HG03108 (cell line): ENCODE data around the gene ZNF408.
"Not testable (repeated sequence)": the region's sequence is repeated elsewhere in the genome, so short reads cannot be mapped to it uniquely, and the experiment has no call there.

Experiments used
- ATAC-seq: cut with Tn5 transposase; IDR thresholded peaks from one replicate; pipeline ENCODE4 v1.9.1; 2021; ENCODE audit warnings: moderate library complexity; ENCODE audit not compliant: unreplicated experiment

Gene ZNF408

DNA sequence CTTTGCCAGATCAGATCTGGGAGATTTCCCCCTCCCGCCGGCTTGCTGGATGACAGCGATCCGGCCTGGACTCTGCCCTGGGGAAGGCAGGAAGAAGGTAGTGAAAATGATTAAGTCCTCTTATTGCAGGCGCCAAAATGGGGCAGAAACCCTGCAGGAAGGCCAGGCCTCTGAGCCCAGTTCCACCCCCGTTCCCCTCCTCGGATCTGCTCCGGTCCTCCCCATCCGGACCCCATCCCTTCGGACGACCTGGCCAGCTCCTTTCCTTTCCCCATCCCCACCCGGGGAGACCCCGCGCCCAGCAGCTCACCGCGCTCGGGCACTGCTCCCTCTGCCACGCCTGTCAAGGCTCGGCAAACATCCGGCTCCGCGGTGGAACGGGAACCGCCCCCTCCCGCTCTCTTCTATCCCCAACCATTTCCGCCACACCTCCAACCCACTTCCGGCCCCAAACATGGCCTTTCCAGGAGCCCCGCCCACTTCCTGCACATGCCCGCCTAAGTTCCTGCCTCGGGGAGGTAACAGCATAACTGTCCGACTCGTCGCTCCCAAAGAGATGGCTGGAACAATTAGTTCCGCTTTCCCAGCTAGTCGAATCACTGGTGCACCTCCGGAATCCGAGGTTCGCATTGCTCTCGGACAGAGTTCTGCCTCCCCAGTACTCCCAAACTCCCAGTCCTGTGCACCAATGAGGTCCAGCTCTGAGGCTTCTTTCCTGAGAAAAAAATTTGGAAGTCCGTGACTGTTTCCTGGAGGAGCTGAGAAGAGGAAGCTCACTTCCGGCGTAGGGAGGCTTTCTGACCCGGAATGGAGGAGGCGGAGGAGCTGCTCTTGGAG lies at the start of gene ZNF408, which contains the start of gene ARHGAP1:
ZNF408 (plus strand) TSS at position 791 of the 837 bp plus-strand sequence; CDS start at position 808, 17 bp downstream.
ARHGAP1 (minus strand) TSS at position 379 of the 837 bp plus-strand sequence. CDS start 4,512 bp downstream, outside the sequence.
- ATAC-seq: peak; percentile 91

DNA sequence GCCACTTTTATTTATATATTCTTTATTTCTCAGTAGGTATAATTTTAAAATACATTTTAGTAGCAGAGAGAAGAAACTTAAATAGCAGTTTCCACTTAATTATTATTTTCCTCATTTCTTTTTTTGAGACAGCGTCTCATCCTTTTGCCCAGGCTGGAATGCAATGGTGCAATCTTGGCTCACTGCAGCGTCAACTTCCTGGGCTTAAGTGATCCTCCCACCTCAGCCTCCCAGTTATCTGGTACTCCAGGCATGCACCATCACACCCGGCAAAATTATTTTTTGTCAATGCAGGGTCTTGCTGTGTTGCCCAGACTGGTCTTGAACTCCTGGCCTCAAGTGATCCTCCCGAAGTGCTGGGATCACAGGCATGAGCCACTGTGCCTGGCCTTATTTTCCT lies 45.2 kb upstream of the ZNF408 start:
- ATAC-seq: no peak

DNA sequence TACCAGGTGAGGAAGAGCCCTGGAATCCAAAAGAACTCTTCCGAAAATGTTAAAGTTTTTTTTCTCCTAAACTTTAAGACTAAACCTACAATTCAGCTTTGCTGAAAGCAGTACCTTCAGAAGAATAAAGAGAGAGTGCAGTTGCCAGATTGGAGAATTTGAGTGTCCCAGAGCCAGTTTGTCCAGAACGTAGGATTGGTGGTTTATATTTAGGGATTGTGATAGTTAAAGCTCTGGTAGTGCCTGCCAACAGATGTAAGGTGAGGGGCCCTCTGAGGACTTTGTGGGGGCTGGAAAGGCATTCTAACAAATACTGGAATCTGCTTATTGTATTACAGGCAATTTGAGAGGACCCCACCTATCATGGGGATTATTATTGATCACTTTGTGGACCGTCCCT lies 43.6 kb upstream of the ZNF408 start:
- ATAC-seq: no peak

DNA sequence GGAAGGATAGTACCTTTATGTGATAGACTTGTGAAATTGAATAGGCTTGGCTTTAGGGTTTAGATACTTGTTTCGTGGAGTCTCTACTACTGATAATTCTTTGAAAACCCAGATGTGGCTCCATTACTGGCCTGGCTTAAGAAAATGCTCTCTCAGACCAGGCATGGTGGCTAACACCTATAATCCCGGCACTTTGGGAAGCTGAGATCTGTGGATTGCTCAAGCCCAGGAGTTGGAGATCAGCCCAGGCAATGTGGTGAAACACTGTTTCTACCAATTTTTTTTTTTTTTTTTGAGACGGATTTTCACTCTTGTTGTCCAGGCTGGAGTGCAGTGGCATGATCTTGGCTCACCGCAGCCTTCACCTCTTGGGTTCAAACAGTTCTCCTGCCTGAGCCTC lies 42.6 kb upstream of the ZNF408 start:
- no peak for ATAC-seq

DNA sequence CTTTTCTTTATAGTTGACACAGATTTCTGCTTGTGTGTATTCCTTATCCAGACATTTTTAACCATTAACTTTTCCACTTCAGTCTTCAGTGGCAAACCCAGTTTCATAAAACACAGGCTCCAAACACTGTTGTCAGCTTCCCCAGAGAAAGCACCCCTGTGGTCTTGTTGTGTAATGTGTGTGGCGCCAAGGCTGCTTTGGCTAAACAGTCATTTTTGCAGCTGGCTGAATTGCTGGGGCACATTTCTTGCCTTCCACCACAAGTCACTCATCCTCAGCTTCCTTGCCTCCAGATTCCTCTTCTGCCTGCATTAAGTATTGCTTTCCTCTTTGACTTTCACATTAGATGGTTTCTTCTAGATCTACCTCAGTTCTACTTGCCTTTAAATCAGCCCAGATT lies 40.9 kb upstream of the ZNF408 start:
- no peak for ATAC-seq

DNA sequence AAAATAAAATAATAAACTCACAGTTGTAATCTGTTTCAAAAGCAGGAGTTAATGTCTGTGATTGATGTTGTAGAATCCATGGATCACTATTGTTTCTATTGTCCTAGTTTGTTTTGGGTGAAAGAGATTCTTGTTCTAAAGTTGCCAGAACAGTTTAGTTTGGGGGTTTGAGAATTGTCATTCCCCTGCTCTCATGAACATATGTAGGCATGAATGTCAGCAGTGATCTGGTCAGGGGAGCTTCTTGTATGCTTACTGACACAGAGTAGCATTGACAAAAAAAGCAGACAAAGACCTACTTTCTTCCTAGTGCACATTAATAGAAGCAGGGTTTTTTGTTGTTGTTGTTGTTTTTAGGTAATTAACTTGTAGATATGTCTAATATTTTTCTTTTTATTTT lies 39.0 kb upstream of the ZNF408 start:
- ATAC-seq: no peak

DNA sequence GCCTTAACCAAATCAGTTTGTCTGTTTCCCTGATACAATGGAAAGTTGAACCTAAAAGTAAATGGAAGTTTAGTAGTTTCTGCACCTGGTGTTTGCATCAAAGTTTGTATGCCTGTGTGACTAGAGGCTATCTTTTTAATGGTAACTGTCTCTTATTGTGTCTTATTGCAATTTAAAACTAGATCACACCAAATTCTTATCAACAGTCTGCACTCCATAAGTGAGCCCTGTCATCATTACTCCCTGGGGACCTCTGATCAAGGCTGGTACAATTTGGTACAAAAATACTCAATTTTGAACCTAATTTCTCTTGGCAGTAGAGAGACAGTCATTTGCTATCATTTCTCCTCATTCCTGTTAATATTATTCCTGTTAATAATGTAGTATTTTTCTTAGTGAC lies 38.5 kb upstream of the ZNF408 start:
- no peak for ATAC-seq

DNA sequence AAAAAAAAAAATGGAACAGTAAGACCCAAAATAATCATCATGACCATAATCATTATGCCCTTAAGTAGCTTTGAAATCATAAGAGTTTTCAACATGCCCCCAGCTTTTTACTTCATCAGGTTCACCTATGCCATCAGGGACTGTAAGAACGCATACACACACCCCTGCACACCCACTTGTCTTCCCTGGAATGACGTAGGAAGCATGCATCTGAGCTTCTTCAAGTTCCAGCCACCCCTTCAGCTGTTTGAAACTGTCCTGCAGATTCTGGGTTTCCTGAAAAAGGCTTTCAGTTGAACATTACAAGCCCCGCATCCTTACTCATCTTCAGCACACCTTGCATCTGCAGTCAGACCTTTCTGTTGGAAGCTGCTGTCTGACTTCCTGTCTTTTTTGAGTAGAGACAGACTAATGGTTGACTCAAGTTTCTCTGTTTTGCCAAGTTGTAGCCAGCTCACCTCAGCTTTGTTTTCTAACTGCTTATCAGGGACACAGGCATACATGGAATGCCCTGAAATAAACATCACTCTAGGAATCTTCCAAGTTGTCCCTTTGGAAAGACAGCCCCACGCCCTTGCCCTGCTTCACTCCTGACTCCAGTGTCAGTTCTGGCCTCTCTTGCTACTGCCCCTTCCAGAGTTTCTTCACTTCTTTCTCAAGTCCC lies 37.4 kb upstream of the ZNF408 start:
- no peak for ATAC-seq

DNA sequence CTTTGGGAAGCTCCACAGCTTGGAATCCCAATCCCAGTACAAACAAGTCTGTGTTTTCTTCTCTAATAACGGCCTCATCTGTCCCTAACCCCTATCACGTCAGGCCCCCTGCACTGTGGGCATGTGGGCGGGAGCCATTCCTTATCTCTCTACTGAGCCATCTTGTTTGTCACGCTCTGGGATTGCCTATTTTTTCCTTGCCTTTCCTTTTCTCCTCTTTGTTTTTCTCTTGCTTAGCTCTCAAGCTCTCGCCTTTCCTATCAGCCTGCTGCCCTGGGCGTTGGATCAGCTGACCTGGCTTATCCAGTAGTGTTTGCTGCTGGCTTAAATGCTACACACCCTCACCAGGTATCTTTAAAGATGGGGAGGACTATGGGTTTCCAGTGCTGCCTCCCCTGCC lies 36.2 kb upstream of the ZNF408 start:
- no peak for ATAC-seq

DNA sequence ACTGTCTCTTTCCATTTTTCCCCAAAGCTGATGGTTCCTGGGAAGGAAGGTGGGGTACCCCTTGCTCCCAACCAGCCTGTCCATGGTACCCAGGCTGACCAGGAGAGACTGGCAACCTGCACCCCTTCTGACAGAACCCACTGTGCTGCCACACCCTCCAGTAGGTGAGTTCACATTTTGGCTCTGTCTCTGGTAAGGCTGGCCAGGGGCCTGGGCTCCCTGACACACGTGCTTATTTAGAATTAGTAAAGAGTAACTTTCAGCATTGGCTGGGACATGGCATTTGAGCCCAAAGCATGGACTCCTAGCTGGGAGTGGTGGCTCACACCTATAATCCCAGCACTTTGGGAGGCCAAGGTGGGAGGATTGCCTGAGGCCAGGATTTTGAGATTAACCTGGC lies 35.5 kb upstream of the ZNF408 start:
- ATAC-seq: no peak

DNA sequence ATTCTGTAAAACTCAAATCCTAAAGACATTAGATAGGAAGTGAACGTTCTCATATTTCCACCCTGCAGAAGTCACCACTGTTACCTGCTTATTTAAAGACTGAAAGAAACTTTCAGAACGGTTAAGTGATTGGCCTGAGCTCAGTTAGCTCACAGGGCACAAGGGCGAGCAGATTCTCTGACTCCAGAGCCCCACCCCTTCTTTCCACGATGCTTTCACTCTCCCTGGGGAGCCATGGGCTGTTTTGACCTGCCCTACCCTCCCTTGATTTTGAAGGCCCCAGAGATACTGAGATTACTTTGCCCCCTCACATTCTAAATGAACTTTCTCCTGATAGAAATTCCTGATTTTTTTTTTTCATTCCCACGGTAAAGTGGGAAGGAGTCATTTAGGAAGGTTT lies 34.3 kb upstream of the ZNF408 start:
- no peak for ATAC-seq

DNA sequence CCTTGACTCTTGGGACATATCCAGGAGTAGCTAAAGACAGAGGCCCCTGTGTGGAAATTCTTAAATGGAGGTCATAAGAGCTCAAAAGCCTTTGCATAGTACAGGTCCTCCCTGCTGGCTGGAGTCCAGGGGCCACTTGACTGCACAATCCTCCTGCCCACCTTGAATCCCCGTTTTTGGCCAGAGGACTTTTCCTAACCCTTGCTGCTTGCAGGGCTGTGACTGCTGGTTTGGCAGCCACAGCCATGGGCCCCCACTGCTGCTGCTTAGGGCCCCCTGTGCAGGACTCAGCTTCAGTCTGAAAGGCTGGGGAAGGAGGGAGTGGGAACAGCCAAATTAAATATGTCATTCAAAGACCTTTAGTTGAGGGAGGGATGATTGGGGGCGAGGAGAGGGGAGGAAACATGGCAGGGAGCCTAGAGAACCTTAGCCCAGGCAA lies 33.8 kb upstream of the ZNF408 start:
- no peak for ATAC-seq

DNA sequence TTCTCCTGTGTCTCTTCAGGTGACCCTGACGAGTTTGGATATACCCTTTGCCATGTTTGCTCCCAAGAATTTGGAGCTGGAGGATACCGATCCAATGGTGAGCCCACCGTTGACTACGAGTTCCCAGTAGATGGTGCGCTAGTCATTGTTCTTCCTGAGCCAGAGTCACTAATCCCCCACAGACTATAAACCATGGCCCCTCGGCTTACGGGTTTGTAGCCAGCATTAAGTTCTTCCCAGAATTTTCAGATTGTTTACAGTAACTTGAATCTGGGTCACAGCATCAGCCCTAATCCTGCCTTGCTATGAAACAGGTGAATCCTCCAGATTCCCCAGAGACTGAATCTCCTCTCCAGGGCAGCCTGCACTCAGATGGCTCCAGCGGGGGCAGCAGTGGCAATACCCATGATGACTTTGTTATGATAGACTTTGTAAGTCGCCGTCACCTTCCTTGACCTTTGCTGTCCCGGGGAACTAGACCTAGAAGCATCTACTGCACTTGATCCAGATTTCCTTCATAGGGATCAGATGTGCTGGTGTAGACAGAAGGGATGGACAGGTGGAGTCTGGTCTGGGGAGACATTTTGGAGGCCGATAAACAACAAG lies 32.2 kb upstream of the ZNF408 start:
- no peak for ATAC-seq

DNA sequence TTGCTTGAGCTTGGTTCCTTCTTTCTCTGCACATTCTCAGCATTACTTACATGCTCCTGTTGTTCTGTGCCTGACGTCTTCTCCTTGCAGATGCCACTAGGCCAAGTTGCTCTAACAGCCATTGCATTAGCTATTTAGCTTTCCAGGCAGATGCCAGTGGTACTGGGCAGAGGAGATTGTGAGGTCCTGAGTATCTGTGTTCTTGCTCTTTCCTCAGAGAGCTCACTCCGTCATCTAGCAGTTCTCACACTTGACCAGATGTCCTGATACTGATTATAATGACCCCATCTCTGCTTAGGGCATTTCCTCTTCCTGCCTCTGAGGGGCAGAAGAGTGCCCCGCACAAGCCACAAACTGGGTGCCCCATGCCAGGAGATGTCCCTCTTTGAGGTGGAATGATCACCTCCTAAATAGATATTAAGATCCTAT lies 31.1 kb upstream of the ZNF408 start:
- ATAC-seq: no peak

DNA sequence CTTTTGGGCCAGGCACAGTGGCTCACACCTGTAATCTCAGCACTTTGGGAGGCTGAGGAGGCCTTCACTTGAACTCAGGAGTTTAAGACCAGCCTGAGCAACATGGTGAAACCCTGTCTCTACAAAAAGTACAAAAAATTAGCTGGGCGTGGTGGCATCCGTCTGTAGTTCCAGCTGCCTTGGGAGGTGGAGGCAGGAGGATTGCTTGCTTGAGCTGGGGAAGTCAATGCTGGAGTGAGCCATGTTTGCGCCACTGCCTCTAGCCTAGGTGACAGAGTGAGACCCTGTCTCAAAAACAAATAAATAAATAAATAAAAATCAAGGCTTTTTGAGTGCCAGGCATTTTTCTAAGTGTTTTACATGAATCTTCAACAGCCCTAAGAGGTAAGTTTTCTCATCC lies 30.3 kb upstream of the ZNF408 start:
- not testable (repeated sequence) for ATAC-seq

DNA sequence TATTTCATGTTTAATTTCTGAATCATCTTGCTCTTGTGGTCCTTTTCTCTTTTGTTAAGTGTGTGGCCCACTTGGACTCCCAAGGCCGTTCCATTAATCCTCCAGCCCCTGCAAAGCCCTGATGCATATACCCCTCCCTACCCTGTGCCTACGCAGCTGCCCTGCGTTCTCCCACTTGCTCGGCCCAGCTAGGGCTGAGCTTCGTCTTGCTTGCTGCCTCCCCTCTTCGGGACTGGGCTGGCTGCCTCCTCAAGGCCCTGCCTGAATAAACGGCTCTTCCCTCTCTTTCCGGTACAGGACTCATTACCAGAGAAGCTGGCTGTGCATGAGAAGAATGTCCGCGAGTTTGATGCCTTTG lies 28.9 kb upstream of the ZNF408 start:
- no peak for ATAC-seq

DNA sequence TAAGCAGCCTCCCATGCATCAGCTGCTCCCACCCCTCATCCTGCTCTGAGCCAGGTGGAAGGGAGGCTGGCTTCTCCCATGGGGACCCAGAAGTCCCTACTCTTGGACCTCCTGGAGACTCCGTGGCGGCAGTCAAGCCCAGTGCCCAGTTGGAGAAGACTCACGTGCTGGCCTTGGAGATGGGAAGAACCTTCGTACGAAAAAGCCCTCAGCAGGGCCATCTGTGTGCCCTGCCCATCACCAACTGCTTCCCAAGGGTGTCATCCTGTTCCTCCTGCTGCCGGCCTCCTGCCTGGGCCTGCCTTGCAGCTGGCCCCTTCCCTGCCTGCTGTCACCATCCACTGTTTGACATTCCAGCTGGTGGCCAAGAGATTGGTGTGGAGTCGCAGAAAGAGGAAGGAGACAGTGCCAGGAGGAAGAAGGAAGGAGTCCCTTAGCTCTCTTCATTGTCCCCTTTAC lies 28.4 kb upstream of the ZNF408 start:
- no peak for ATAC-seq

DNA sequence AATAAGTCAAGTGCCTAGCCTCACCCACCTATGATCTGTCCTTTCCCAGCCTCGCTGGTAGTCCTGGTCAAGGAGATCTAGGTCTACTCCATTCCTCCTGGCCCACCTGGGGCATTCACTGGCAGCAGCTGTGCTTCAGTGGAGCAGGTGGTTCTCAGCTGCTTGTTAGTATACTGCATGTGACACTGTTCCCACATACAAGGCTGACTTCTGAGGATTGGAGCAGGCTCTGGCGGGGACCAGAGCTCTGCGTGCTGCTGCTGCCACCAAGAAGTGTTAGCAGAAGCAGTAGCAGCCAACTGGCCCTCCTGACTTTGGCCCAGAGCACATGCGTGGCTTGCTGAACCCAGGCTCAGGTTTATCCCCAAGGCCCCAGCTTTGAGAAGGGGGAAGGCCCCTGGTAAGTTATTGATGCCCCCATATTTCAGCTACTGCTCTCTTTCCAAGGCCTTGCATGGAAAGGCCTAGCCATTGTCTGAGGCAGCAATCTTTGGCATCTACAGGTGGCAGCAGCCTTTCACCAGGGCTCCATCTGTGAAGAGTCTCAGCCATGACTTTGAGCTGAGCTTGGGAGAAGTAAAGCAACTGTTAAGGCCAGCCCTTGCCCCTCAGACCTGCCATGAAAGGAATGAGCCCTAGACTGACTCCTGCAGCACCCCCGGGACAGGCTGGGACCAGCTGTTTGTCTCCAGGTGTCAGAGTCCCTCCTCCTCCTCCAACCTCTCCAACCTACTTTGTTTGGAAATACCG lies 26.9 kb upstream of the ZNF408 start:
- ATAC-seq: no peak

DNA sequence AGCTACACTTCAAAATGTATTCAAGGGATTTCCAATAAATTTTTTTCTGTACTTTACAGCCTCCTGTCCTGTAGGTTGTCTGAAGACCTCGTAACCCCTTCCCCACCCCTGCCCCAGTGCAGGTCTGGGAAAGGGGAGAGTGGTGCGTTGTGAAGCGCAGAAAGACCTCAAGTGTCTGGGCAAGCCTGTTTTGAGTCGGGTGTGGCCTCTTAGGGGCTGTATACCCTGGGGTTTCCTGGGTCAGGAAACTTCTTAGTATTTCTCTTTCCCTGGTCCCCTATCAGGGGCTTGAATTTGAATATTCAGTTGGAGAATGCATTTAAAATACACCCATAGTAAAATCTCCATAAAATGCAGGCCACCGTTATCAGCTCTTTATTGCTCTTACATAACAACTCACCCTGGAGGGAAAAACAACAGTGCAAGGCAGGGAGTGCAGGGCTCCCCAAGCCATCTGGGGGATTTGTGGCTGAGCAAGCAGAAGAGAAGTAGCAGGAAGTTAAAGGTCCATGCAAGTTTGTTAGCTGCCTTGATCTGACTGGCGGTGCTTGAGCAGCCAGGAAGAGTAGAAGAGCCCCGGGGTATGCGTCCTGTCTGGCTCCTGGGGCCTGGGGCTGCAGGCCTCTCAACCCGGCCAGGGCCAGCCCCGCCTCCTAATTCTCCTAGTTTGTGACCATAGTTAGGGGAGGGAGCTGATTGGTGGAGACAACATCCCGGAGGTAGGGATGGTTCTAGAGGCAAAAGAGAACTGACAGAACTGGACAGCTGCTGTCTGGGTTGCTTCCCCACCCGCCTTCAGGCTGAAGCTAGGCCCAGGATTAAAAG lies 26.2 kb upstream of the ZNF408 start:
- ATAC-seq: no peak

DNA sequence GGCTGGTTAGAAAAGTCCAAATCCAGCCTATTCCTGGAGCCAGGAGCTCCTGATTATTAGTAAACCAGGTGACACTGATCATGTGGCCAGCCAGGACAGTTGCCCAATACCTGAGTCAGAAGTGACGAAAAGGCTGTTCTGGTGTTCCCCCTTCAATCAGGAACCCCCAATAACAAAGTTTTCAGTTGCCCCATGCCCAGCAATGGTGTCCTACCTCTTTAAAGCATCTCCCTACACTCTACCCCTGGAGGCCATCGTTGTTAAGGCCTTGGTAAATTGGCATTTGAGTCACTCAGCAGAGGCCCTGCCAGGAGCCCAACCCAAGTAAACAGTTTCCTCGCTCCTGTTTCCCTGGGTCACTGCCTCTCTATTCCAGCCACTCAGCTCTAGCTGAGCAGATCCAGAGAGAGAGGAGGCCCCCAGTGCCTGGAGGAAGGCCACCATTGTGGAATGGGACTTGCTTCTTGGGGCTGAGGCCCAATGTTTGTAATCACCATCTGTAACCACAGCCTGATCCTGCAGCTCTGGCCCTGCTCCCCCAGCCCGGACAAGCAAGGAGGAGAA lies 25.5 kb upstream of the ZNF408 start:
- no peak for ATAC-seq
